GM21529 (cell line): ENCODE measurements around the gene UNK.

Experiments
- ATAC-seq: cut with Tn5 transposase; IDR thresholded peaks from one replicate; pipeline ENCODE4 v1.9.1; 2021; ENCODE audit not compliant: unreplicated experiment

UNK gene

DNA sequence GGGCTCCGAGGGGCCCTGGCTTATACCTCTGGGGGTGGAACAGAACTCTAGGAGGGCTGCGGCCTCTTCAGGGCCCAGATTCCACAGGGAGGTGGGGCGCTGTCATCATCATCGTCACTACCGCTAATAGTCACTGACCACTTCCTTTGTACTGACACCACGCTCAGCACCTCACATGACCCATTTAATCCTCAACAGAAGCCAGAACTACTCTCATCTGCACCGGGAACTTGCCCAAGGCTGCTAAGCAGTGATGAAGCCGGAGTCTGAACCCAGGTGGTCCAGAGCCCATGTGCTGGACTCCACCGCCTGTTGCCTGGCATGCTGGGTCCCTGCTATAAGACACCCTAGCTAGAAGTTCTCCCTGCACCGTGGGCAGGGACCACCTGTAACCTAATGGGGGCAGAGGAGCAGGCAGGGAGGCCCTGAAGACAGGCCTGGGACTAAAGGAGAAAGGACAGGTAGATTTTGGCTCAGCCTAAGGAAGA, 47.6 kb downstream of the UNK start:
- ATAC-seq, result no peak

- no peak for ATAC-seq
Observed at GRCh38 chr17:75832652-75833400, 48.2 kb downstream of the UNK start.

GRCh38 chr17:75834279-75834920, 49.8 kb downstream of the UNK start:
- ATAC-seq, result no peak

DNA sequence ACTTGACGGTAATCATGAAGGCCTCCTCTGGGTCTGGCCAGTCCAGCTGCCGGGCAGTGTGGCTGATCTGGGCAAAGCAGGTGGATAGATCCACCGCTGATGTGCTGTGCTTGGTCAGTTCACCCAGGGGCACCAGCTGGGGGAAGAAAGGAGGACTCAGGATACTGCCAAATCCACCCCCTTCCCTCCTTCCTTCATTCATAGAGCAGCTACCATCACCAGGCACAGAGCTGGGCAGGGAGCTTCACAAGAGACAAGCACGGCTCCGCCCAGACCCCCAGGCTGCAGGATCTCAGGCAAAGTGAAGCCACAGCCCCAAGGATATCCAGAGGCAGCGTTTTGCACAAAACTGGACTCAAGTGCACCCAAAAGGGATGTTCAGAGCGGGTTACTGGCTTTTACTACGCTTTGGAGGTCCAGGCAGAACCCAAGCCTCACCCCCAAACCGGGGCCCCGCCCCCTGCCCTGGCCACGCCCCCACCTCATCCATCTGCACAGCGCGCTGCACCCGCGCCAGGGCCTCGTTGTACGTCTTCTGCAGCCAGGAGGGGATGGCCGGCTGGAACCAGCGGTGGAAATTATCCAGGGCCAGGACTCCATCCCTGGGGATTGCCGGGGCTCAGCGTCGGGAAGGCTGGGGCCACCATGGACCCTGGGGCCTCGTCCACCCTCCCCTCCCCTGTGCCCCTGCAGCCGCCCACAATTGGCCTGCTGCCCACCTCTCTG, 50.5 kb downstream of the UNK start:
- ATAC-seq, result no peak

DNA sequence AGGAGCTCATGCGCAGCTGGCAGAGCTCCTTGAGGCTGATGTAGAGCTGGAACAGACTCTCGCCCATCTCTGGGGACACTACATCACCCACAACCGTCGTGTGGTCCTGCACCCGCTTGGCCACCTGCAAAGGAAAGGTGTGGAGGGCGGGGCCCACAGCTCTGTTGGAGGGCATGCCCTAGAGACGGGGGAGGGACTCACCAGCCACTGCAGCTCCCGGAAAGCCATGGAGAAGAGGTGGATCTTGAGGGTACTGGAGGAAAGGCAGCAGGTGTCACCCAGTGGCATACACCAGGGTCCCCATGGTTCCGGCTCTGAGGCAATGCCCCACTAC, 51.0 kb downstream of the UNK start:
- no peak for ATAC-seq

DNA sequence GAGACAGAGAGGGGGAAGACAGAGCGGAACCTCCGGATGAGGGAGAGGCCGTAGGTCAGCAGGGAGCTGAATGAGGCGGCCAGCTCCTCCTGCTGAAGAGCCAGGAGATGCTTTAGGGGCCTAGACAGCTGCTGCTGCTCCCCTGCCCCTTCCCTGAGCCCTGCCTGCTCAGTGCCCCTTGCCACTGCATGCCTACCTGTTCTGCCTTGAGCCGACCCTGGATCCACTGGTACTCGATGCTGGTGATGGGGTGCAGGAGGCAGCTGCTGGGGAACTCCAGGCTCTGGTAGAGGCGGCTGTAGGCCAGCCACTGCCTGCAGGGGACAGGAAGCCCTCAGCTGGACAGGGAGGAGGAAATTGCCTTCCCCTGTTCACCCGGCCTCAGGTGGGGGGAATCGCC, 52.0 kb downstream of the UNK start:
- no peak for ATAC-seq

DNA sequence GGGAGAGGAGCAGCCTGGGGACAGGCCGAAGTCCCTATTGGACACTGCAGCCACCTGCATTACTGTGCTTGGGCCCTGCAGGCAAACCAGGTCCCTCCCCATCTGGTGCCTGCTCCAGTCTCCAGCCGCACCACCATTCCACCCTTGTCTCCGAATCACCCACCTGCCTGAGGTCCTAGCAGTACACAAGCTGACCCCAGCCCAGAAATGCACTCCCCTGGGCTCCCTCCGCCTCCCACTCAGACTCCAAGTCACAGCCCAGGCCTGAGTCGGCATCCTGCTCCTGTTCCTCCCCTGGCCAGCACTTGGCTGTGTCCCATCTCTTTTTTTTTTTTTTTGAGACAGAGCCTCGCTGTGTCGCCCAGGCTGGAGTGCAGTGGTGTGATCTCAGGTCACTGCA, 53.3 kb downstream of the UNK start:
- ATAC-seq, result no peak

- no peak for ATAC-seq
Observed at GRCh38 chr17:75838410-75838809, 53.8 kb downstream of the UNK start.

DNA sequence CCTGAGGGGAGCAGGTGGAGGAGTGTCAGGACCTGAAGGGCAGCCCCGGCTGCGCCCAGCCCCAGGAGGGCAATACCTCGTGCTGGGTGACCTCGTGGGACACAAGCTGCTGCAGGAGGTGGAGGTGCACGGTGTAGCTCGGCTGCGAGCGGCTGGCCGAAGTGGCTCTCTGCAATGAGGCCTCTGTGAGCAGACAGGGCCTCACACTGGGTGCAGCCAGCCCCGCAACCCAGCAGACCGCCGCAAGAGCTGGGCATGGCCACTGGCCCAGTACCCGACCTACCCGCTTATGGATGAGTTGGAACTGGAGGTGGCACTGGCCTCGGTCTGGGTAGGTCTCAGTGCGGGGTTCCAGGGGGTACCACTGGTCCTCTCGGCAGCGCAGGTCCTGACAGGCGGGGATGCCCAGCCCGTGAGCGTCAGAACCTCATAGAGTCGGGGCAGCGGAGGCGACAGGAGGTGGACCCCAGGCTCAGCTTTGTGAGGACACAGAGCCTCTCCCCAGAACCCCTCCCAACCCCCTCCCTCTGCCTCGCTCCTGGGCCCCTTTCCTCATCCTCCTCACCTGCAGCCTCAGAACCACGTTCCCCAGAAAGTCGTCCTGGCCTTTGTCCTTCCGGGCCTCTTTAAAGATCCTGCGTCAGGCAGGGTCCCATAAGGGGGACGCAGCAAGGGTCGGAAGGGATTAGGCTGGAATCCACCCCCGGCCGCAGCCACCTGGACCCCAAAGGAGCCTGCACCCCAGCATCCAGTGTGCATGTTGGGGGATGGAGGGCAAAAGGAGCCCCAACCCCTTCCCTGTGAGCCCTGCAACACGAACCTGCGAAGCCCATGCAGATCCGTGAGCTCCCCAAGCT, 55.6 kb downstream of the UNK start:
- no peak for ATAC-seq

- ATAC-seq, result no peak
Observed at GRCh38 chr17:75840799-75841164, 56.2 kb downstream of the UNK start.

DNA sequence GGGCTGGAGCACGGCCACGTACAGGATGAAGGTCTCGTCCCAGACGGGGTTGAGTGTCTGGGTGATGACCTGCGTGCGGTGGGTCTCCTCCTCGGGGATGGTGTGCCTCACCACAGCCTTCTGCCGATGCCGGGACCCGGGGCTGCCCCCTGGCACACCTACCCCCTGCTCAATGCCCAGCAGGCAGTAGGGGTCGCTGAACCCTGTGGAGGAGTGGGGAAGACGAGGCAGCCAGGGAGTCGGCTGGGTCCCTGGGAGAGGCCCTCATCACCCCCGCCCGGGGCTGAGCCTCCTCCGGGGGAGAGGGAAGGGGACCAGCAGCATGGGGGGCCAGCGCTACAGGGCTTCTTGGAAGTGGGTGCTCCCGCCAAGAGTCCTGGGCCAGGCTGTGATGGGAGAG, 57.8 kb downstream of the UNK start:
- ATAC-seq, result no peak

DNA sequence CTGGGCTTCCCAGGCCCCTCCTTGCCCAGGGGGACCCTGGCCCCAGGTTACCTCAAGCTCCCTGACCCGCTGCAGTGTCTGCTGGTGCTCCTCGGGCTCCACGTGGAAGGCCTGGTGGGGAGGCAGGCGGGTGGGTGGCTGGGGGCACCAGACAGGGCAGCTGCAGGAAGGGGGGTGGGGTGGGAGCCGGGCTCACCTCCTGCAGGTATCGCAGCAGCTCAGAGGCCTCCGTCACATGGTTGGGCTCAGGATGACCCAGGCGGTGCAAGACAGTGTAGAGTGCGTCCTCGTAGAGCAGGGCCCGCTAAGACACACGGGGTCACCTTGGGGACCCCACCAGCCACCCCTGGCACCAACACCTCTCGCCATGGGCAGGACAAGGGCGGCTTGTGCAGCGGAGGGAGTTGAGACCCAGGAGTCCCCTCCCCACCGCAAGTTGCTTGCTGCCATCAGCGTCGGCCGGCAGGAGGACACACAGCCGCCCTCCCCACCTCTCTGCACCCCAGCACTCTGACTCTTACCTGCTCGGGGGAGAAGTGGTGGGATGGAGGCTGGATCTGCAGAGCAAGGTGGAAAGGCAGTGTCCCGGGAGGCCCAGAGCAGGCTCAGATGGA, 58.5 kb downstream of the UNK start:
- ATAC-seq, result no peak

GRCh38 chr17:75843577-75844529, 59.2 kb downstream of the UNK start, which contains the start of gene UNC13D:
Gene UNC13D, minus strand, starts transcription at chr17:75844404. Its CDS starts 67 bp downstream, at chr17:75844337.
- ATAC-seq, result peak; percentile 21

DNA sequence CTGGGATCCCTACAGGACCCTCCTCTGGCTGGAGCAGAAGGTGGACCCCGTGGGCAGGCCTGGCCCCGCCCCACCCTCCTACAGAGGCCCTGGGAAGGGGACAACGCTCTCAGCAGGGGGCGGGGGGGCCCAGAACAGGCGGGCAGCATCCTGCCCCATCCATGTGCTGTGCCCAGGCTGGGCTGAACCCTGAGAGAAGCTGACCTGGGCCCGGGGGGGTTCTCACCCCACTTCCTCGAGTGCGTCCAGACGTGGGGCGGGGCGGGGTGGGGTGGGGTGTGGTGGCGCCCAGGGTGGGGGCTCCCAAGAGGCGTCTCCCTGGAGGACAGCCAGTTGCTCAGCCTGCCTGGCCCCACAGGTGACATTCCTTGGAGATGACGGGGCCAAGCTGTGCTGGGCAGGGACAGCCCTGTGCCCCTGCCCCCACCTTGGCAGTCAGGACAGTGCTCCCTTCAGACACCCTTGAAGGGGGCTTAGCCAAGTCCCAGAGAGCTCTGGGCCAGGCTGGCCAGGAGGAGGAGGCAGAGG, 60.0 kb downstream of the UNK start:
- ATAC-seq, result peak; percentile 16

DNA sequence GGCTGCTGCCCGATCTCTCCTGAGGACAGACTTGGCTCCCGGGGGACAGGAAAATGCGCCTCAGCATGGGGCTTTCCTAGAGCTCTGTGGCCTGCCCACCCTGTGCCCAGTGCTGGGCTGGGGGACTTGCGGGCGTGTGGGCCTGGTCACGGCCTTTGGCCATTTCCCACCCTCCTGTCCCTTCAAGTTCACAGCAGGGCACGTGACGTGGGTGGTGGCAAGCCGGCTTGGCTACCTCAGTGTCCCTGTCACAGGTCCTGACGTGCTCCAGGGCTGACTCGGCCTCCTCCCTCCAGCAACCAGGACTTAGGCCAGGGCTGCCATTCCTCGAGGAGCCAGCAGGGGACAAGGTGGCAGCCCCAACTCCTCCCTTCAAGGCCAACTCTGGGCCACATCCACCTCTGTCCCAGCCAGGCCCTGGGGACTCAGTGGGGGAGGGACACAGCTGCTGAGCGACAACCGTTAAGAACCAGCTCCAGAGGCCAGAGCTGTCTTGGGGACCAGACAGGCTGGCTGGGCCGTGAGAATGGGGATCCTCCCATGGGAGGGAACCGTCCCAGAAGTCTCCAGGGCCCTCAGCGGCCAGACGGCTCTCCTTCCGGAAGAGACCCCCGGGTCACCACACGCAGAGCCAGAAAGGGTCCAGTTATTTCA, 60.6 kb downstream of the UNK start:
- ATAC-seq, result peak; percentile 67

DNA sequence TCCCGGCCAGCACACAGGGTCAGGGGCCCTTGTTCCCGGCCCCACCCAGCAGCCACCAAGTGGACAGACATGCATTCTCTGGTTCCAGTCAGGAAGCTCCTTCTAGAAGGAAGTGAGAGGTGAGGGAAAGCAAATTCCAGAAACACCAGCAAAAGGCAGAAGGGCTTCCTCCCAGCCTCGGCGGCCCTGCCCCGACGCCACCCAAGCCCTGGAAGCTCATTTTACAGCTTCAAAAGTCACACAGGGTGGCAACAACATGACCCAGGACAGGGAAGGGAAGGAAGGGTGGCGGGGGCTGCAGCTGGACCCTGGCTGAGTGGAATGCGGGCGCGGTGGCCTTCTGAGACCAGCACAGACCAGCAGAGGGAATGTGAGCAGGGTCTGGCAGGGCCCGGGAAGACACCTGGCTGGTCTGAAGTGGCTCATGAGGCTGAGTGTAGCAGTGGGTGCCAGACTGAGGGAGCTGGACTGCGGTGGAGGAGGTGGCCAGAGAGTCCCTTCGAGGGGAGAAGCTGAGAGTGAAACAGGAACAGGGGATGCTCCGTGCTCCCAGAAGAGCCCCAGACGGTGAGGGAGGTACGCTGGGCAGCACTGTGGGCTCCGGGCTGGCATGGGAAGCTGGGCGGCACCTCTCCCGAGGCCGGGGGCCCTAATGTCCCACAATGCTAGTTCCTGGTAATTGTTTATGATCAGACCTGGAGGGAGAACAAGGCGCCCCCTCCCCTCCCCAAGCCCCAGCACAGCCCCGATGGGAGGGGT, 61.5 kb downstream of the UNK start:
- ATAC-seq, result no peak

GRCh38 chr17:75846692-75847613, 62.3 kb downstream of the UNK start:
- no peak for ATAC-seq
